PFSK-1 (cell line): ENCODE results near the gene TLCD3B.

ENCODE experiments used
- FOXP2 ChIP-seq: optimal IDR thresholded peaks from 2 replicates; pipeline ENCODE3; 2011; ENCODE audit warnings: borderline replicate concordance, control low read depth, inconsistent platforms; ENCODE audit not compliant: insufficient read depth; ENCODE audit errors: extremely low read length, extremely low read depth
- POLR2AphosphoS5 ChIP-seq: IDR thresholded peaks from 2 replicates; pipeline ENCODE4 v1.6.1; 2012; ENCODE audit warnings: low read depth, mild to moderate bottlenecking, control low read depth, low read length, moderate library complexity
- SIN3A ChIP-seq: IDR thresholded peaks from 2 replicates; pipeline ENCODE4 v1.6.1; 2012; ENCODE audit warnings: mild to moderate bottlenecking, low read length, moderate library complexity, borderline replicate concordance; ENCODE audit not compliant: insufficient read depth
- TAF1 ChIP-seq: IDR thresholded peaks from 2 replicates; pipeline ENCODE4 v1.6.1; 2012; ENCODE audit warnings: low read length, control low read depth, borderline replicate concordance; ENCODE audit not compliant: insufficient read depth
- TF ChIP-seq, protein P1 (sequence below), 2 experiments: IDR thresholded peaks; 2 replicates each; pipeline versions ENCODE4 v1.6.1 to v1.8.0; 2011 to 2012; ENCODE audit warnings: low read depth in 2 of 2, low read length in 2 of 2, control low read depth in 1 of 2, inconsistent platforms in 1 of 2, mild to moderate bottlenecking in 1 of 2, moderate library complexity in 1 of 2; ENCODE audit not compliant: insufficient read depth in 1 of 2

The TLCD3B gene

DNA sequence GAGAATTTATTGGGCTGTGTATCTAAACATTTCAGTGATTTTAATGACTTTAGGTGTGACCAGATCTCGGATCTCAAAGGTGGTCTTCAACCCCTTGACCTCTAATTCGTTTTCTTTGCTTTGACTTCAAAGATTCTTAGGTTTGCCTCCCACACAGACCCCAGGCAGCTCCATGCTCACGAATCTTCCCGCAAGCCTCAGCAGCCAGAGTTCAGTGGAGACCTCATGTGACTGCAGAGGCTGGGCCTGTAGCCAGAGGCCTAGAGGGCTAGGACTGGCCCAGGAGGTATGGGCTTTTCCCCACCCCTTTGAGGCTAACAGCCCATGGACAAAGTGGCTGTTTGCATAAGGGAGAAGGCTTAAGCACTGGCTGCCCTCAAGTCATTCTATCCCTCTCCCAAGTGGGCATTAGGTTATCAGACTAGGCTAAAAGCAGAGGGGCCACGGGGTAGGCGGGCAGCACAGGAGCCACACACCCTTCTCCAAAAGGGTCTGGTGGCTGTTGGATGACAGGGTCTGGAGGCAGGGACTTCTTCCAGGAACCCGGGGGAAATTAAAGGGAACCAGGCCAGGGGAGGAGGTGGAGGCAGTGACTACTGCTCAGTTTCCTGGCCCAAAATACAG, 38.6 kb downstream of the TLCD3B start:
- TF ChIP-seq TAF1 (no peak), SIN3A (no peak), POLR2AphosphoS5 (no peak), FOXP2 (no peak)
- TF ChIP-seq, protein P1, sequence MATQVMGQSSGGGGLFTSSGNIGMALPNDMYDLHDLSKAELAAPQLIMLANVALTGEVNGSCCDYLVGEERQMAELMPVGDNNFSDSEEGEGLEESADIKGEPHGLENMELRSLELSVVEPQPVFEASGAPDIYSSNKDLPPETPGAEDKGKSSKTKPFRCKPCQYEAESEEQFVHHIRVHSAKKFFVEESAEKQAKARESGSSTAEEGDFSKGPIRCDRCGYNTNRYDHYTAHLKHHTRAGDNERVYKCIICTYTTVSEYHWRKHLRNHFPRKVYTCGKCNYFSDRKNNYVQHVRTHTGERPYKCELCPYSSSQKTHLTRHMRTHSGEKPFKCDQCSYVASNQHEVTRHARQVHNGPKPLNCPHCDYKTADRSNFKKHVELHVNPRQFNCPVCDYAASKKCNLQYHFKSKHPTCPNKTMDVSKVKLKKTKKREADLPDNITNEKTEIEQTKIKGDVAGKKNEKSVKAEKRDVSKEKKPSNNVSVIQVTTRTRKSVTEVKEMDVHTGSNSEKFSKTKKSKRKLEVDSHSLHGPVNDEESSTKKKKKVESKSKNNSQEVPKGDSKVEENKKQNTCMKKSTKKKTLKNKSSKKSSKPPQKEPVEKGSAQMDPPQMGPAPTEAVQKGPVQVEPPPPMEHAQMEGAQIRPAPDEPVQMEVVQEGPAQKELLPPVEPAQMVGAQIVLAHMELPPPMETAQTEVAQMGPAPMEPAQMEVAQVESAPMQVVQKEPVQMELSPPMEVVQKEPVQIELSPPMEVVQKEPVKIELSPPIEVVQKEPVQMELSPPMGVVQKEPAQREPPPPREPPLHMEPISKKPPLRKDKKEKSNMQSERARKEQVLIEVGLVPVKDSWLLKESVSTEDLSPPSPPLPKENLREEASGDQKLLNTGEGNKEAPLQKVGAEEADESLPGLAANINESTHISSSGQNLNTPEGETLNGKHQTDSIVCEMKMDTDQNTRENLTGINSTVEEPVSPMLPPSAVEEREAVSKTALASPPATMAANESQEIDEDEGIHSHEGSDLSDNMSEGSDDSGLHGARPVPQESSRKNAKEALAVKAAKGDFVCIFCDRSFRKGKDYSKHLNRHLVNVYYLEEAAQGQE (IDR thresholded peaks at IDR 0.05; ENCODE audit: insufficient read depth in 1 of 2, low read depth in 2 of 2, low read length in 2 of 2) = no peak

DNA sequence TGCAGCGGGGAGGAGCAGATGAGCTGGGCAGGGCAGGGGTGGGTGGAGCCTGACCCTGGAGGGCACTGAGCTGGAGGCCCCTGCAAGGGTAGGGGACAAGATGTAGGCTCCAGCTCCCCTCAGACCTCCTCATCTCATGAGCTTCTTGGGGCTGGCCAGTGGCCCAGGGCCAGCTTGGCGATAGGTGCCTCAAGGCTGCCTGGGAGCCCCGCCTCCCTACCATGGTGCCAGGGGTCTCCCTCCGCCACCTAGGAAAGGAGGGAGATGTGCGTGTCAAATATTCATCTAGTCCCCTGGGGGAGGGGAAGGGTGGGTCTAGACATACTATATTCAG, 39.5 kb downstream of the TLCD3B start:
- TF ChIP-seq, protein P1 (IDR thresholded peaks at IDR 0.05; ENCODE audit: insufficient read depth in 1 of 2, low read depth in 2 of 2, low read length in 2 of 2) = no peak
- TF ChIP-seq FOXP2 (no peak), SIN3A (no peak), TAF1 (no peak), POLR2AphosphoS5 (no peak)

DNA sequence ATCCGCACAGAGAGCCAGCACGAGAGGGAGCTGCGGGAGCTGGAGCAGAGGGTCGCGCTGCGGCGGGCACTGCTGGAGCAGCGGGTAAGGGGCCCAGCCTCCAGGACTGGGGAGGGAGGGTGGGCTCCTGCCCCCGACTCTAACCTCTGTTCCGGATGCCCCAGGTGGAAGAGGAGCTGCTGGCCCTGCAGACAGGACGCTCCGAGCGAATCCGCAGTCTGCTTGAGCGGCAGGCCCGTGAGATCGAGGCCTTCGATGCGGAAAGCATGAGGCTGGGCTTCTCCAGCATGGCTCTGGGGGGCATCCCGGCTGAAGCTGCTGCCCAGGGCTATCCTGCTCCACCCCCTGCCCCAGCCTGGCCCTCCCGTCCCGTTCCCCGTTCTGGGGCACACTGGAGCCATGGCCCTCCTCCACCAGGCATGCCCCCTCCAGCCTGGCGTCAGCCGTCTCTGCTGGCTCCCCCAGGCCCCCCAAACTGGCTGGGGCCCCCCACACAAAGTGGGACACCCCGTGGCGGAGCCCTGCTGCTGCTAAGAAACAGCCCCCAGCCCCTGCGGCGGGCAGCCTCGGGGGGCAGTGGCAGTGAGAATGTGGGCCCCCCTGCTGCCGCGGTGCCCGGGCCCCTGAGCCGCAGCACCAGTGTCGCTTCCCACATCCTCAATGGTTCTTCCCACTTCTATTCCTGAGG, 40.0 kb downstream of the TLCD3B start:
- no peak for TF ChIP-seq SIN3A
- TF ChIP-seq, protein P1 (IDR thresholded peaks at IDR 0.05; ENCODE audit: insufficient read depth in 1 of 2, low read depth in 2 of 2, low read length in 2 of 2) = no peak
- no peak for TF ChIP-seq FOXP2
- TF ChIP-seq POLR2AphosphoS5 = no peak
- TF ChIP-seq TAF1 = no peak

DNA sequence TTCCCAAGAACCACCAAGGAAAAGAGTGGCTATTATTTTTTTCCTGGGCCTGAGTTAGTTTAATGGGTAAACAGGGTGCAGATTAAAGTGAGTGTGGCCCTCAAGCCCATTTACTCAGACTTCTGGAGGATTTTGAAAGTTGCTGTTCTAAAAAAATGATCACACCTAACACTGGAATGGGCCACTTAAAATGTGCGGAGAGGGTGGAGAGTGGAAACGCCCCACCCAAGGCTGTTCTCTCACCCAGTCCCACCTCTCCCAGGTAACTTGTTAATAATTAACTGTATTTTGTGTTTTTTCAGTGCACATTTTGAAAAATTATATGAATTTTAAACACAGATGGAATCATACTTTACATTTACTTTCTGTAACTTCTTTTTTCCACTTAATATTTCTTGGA, 41.0 kb downstream of the TLCD3B start:
- no peak for TF ChIP-seq SIN3A
- TF ChIP-seq POLR2AphosphoS5 = no peak
- no peak for TF ChIP-seq TAF1
- TF ChIP-seq, protein P1 (IDR thresholded peaks at IDR 0.05; ENCODE audit: insufficient read depth in 1 of 2, low read depth in 2 of 2, low read length in 2 of 2) = no peak
- TF ChIP-seq FOXP2 = no peak
